HFF-Myc (cell line): ENCODE measurements around the gene FRRS1.

Experiments used
- DNase-seq: peaks from one replicate; pipeline ENCODE4 v3.0.0-alpha.2; 2011; ENCODE audit warnings: low read depth; ENCODE audit errors: extremely low read depth
- H3K4me3 ChIP-seq: replicated peaks from 2 replicates; pipeline ENCODE4 v1.5.1; 2011; ENCODE audit warnings: low read depth, mild to moderate bottlenecking, control low read depth, low read length
- CTCF ChIP-seq: IDR thresholded peaks from 2 replicates; pipeline ENCODE4 v1.5.1; 2012; ENCODE audit warnings: mild to moderate bottlenecking, low read depth, low read length, control low read depth; ENCODE audit errors: missing control alignments

FRRS1 gene

GRCh38 chr1:99681583-99681982 is 84.9 kb downstream of the FRRS1 start:
- no peak for TF ChIP-seq CTCF
- H3K4me3 ChIP-seq: no peak overlapping the region
- DNase-seq: no peak

GRCh38 chr1:99680270-99680669 is 86.2 kb downstream of the FRRS1 start:
- no peak overlapping the region for H3K4me3 ChIP-seq
- TF ChIP-seq CTCF: no peak
- DNase-seq: no peak

GRCh38 chr1:99677416-99677815 is 89.0 kb downstream of the FRRS1 start:
- H3K4me3 ChIP-seq: no peak overlapping the region
- no peak for TF ChIP-seq CTCF
- no peak for DNase-seq

GRCh38 chr1:99676876-99677275 is 89.6 kb downstream of the FRRS1 start:
- no peak for TF ChIP-seq CTCF
- H3K4me3 ChIP-seq: no peak overlapping the region
- DNase-seq: no peak

- TF ChIP-seq CTCF: no peak
- DNase-seq: no peak
Measured at GRCh38 chr1:99675994-99676393, 90.4 kb downstream of the FRRS1 start.

GRCh38 chr1:99675292-99675691 is 91.1 kb downstream of the FRRS1 start:
- TF ChIP-seq CTCF: no peak
- no peak overlapping the region for H3K4me3 ChIP-seq
- no peak for DNase-seq

More at GRCh38 chr1:99675994-99676393, 90.4 kb downstream of the FRRS1 start:
- H3K4me3 ChIP-seq: no peak overlapping the region
